Measurements from ENCODE around the gene HSPA12B. TPM values are rescaled to one million over a fixed set of nuclear protein-coding genes. Genes with fewer than 3 reads are reported as not detected.

HSPA12B gene
- total and polyA plus RNA-seq, 2 of the 13 experiments (the other 11 are each of a cell fraction or from before 2014, with no cell fraction given), result 0.01 TPM; not detected in 1

- no peak for TF ChIP-seq BCLAF1 (IDR thresholded peaks at IDR 0.05)
- peak; percentile 64 for TF ChIP-seq NR2C2 (CRISPR knock-in tag; IDR thresholded peaks at IDR 0.05; ENCODE audit: borderline replicate concordance)
- TF ChIP-seq SRF (IDR thresholded peaks at IDR 0.05; ENCODE audit: low read depth, low read length), result no peak
- peak; percentile 84 for TF ChIP-seq ETV5 (CRISPR knock-in tag; IDR thresholded peaks at IDR 0.05; ENCODE audit: borderline replicate concordance)
- TF ChIP-seq HOXA3 (CRISPR knock-in tag; IDR thresholded peaks at IDR 0.05), result peak; percentile 84
- no peak for TF ChIP-seq MLLT10 (CRISPR knock-in tag; IDR thresholded peaks at IDR 0.05)
- TF ChIP-seq NRL (CRISPR knock-in tag; IDR thresholded peaks at IDR 0.05; ENCODE audit: borderline replicate concordance), result peak; percentile 90
- peak; percentile 81; the same call in 1 of the 2 replicates for TF ChIP-seq ZNF333 (CRISPR knock-in tag; IDR thresholded peaks at IDR 0.05; ENCODE audit: borderline replicate concordance)
- peak; percentile 72 for TF ChIP-seq CHD2 (IDR thresholded peaks at IDR 0.05; ENCODE audit: low read depth, low read length)
- no peak; the same call in 1 of the 2 replicates for TF ChIP-seq CCDC6 (CRISPR knock-in tag; IDR thresholded peaks at IDR 0.05)
- TF ChIP-seq PHF8 (CRISPR knock-in tag; IDR thresholded peaks at IDR 0.05), result peak; percentile 79
- TF ChIP-seq ZNF792 (CRISPR knock-in tag; IDR thresholded peaks at IDR 0.05), result no peak
- no peak for TF ChIP-seq EHMT2 (IDR thresholded peaks at IDR 0.05; ENCODE audit: borderline replicate concordance, low read depth, low read length)
- no peak for TF ChIP-seq NKX3-1 (CRISPR knock-in tag; IDR thresholded peaks at IDR 0.05)
- TF ChIP-seq ZNF614 (CRISPR knock-in tag; IDR thresholded peaks at IDR 0.05; ENCODE audit: borderline replicate concordance), result peak; percentile 70; the same call in 1 of the 2 replicates
- peak; percentile 91; the same call in 1 of the 2 replicates for TF ChIP-seq MTA1 (CRISPR knock-in tag; IDR thresholded peaks at IDR 0.05; ENCODE audit: borderline replicate concordance)
- 0 out of 2 replicates have a peak, but pooled peaks have one; percentile 30 for TF ChIP-seq LCORL (IDR thresholded peaks at IDR 0.05)
- peak; percentile 82 for TF ChIP-seq LCORL (CRISPR knock-in tag; IDR thresholded peaks at IDR 0.05)
- no peak for TF ChIP-seq ZNF562 (CRISPR knock-in tag; IDR thresholded peaks at IDR 0.05; ENCODE audit: borderline replicate concordance)
- TF ChIP-seq GZF1 (CRISPR knock-in tag; IDR thresholded peaks at IDR 0.05), result no peak; the same call in 1 of the 2 replicates
- peak; percentile 84 for TF ChIP-seq ASH2L (IDR thresholded peaks at IDR 0.05; ENCODE audit: insufficient read length, low read depth, low read length)
- TF ChIP-seq ATAD3A (CRISPR knock-in tag; IDR thresholded peaks at IDR 0.05), result no peak; the same call in 1 of the 2 replicates
- TF ChIP-seq MXD4 (CRISPR knock-in tag; IDR thresholded peaks at IDR 0.05), result no peak
- TF ChIP-seq KDM5B (CRISPR knock-in tag; IDR thresholded peaks at IDR 0.05; ENCODE audit: borderline replicate concordance), result peak; percentile 65
- TF ChIP-seq ZNF510 (CRISPR knock-in tag; IDR thresholded peaks at IDR 0.05; ENCODE audit: low read depth), result peak; percentile 87; the same call in 1 of the 2 replicates
- TF ChIP-seq CTCF (CRISPR knock-in tag; IDR thresholded peaks at IDR 0.05), result peak; percentile 57
- peak; percentile 96 for TF ChIP-seq MEIS1 (CRISPR knock-in tag; IDR thresholded peaks at IDR 0.05; ENCODE audit: borderline replicate concordance)
These were observed 63.3 kb downstream of the HSPA12B start, which contains the start of gene CDC25B (continued) for GRCh38 chr20:3795511-3796468.

All from HepG2 (cell line).